Left lung (tissue), 10 donors: ENCODE measurements around the gene C1orf122. TPM values are rescaled to one million over a fixed set of nuclear protein-coding genes. Genes with fewer than 3 reads are reported as not detected.

Source experiments
- ATAC-seq: fragments of 200-7000 bp; cut with Tn5 transposase; one replicate; pipeline ENCODE4 v1.9.1; 2020; ENCODE audit warnings: moderate library complexity
- DNase-seq, 4 donors: peaks; one replicate each; pipeline ENCODE4 v3.0.0-alpha.2; 2013 to 2020
- H3K27ac ChIP-seq, 2 donors: fragments of 200-600 bp; sonication (generic) in 1 of 2; one replicate each; pipeline versions ENCODE4 v1.5.0 to v1.8.0; 2020 to 2021
- H3K27me3 ChIP-seq, 2 donors: fragments of 200-600 bp; sonication (generic) in 1 of 2; one replicate each; pipeline versions ENCODE4 v1.5.0 to v1.8.0; 2020 to 2021
- H3K36me3 ChIP-seq, 2 donors: fragments of 200-600 bp; sonication (generic) in 1 of 2; one replicate each; pipeline versions ENCODE4 v1.5.0 to v1.8.0; 2020 to 2021
- H3K4me1 ChIP-seq, 2 donors: fragments of 200-600 bp; one replicate each; pipeline ENCODE4 v1.8.0; 2021
- H3K4me3 ChIP-seq, 2 donors: fragments of 200-600 bp; sonication (generic) in 1 of 2; one replicate each; pipeline versions ENCODE4 v1.5.0 to v1.8.0; 2020 to 2021; ENCODE audit warnings: mild to moderate bottlenecking in 1 of 2
- H3K9me3 ChIP-seq, 2 donors: fragments of 200-600 bp; sonication (generic) in 1 of 2; one replicate each; pipeline versions ENCODE4 v1.5.0 to v1.8.0; 2020 to 2021
- intact Hi-C, 2 donors: fragments of 100-400 bp; cut with DNase I; formaldehyde crosslinking; loops; one replicate each; pipeline versions ENCODE4 v1.11.2 to v1.14.2; 2022
- polyA plus RNA-seq, 6 donors: library from polyadenylated mRNA; unstranded; fragments of 120-200 nt; gene quantifications; one replicate each; pipeline ENCODE4 v1.2.1, GENCODE V29; 2013; ENCODE audit not compliant: insufficient read length in 6 of 6
- total RNA-seq, 2 donors: library from RNA; stranded (reverse); fragmentation: NEBNext Ultra II Directional; extraction: Animal tissue kit (Norgen Biotek cat#: 25700); gene quantifications; one replicate each; pipeline ENCODE4 v1.2.1, GENCODE V29; 2021
- TF ChIP-seq, protein P1 (sequence below), 2 donors: fragments of 200-600 bp; sonication (generic) in 1 of 2; IDR thresholded peaks; one replicate each; pipeline versions ENCODE4 v1.5.0 to v1.8.0; 2021; ENCODE audit warnings: antibody characterized with exemption in 2 of 2
- donor health status: DM: no; HTN: yes; CAD: no.
- donor health status: DM: no; HTN: no; CAD: no.

The C1orf122 gene
- total and polyA plus RNA-seq, 8 donors, result 18.6 to 54.3 (median 27.9) TPM

DNA sequence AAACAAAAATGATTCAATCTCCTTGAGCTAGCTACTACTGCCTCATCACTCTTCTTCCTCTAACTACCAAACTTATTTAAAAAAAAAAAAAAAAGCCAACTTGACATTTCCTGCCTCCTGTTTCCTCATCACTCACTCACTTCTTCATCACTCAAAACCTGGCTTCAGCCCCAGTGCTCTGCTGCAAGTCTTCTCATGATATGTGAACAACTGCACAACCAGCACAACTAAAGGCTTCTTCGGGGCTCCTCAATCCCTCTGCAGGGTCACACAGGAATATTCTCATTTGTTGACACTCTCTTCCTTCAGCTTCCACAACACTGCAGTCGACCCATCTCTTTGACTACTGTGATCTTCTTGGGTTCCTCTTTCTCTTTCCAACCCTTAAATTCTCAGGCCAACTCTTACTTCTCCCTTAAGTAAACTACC lies 44.2 kb downstream of the C1orf122 start:
- H3K4me3 ChIP-seq, result peak overlapping the region in 1 of 2 donors; percentile 1
- TF ChIP-seq, protein P1, sequence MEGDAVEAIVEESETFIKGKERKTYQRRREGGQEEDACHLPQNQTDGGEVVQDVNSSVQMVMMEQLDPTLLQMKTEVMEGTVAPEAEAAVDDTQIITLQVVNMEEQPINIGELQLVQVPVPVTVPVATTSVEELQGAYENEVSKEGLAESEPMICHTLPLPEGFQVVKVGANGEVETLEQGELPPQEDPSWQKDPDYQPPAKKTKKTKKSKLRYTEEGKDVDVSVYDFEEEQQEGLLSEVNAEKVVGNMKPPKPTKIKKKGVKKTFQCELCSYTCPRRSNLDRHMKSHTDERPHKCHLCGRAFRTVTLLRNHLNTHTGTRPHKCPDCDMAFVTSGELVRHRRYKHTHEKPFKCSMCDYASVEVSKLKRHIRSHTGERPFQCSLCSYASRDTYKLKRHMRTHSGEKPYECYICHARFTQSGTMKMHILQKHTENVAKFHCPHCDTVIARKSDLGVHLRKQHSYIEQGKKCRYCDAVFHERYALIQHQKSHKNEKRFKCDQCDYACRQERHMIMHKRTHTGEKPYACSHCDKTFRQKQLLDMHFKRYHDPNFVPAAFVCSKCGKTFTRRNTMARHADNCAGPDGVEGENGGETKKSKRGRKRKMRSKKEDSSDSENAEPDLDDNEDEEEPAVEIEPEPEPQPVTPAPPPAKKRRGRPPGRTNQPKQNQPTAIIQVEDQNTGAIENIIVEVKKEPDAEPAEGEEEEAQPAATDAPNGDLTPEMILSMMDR (IDR thresholded peaks at IDR 0.05), result no peak
- peak overlapping the region in 1 of 2 donors; percentile 87 for H3K27ac ChIP-seq
- no peaks in the 10 kb centered on the region for H3K27me3 ChIP-seq
- H3K4me1 ChIP-seq, result peaks cover 16 to 99% of the 10 kb centered on the region in 2 donors
- no peak for DNase-seq
- ATAC-seq, result peak; percentile 42
- peaks cover 0 to 54% of the 10 kb centered on the region in 2 donors for H3K36me3 ChIP-seq
- intact Hi-C loops, result no loop called here
- no peaks in the 10 kb centered on the region for H3K9me3 ChIP-seq

DNA sequence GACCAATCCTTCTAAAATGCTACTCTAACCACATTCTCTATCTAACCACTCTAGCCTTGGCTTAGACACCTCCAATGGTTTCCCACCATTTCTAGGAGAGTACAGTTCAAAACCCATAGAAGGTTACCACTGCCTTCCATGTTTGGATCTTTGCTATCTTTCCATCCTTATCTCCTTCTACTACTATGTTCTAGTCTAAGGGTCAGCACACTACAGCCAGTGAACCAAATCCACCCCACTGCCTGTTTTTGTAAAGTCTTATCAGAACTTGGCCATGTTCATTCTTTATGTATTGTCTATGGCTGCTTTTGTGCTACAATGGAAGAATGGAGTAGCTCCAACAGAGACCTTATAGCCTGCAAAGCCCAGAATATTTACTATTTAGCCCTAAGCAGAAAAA lies 45.6 kb downstream of the C1orf122 start:
- peak overlapping the region in 1 of 2 donors; percentile 2 for H3K4me3 ChIP-seq
- no peak for DNase-seq

DNA sequence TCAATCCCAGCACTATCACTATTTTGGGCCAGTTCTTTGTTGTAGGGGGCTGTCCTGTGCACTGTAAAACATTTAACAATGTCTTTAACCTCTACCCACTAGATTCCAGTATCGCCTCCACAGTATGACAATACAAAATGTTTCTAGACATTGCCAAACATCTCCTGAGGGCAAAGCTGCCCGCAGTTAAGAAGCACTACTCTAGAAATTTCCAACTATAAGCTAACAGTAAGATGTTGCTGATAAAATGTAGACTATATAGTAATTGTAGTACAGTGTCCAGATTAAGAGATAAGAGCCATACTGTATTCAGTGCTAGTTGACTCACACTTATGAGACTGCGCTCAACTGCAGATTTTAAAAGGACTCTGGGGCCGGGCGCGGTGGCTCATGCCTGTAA lies 46.8 kb downstream of the C1orf122 start:
- no peaks in the 10 kb centered on the region for H3K27me3 ChIP-seq
- H3K27ac ChIP-seq, result peak overlapping the region in 1 of 2 donors; percentile 87
- ATAC-seq (no peak), DNase-seq (no peak)
- H3K36me3 ChIP-seq, result peaks cover 0 to 47% of the 10 kb centered on the region in 2 donors
- peak overlapping the region in 1 of 2 donors; percentile 90 for H3K4me3 ChIP-seq
- TF ChIP-seq, protein P1 (IDR thresholded peaks at IDR 0.05), result no peak
- H3K4me1 ChIP-seq, result peaks cover 26 to 95% of the 10 kb centered on the region in 2 donors
- intact Hi-C loops, result no loop called here
- H3K9me3 ChIP-seq, result no peaks in the 10 kb centered on the region

More for the DNA sequence above, 45.6 kb downstream of the C1orf122 start:
- TF ChIP-seq, protein P1 (IDR thresholded peaks at IDR 0.05), result no peak
- H3K27ac ChIP-seq, result peak overlapping the region in 1 of 2 donors; percentile 87
- no peak for ATAC-seq
- no peaks in the 10 kb centered on the region for H3K9me3 ChIP-seq
- no peaks in the 10 kb centered on the region for H3K27me3 ChIP-seq
- intact Hi-C loops, result no loop called here
- H3K4me1 ChIP-seq, result peaks cover 19 to 100% of the 10 kb centered on the region in 2 donors
- peaks cover 0 to 53% of the 10 kb centered on the region in 2 donors for H3K36me3 ChIP-seq

Other genes starting within 250 kb of the C1orf122 start
- 10 to 100 TPM; 32.2 to 41.8 TPM for gene GNL2, start 211.9 kb upstream of the C1orf122 start, total RNA-seq
- gene GNL2, start 211.9 kb upstream of the C1orf122 start, polyA plus RNA-seq, result 10 to 100 TPM; 56.6 to 70.8 (median 65.3) TPM
- 1 to 10 TPM in 1 of 2 donors, under 1 TPM in 1; 0.52 to 1.2 TPM for gene RSPO1, start 172.9 kb upstream of the C1orf122 start, total RNA-seq
- 1 to 10 TPM in 5 of 6 donors, under 1 TPM in 1; 0.93 to 2.2 (median 1.6) TPM for gene RSPO1, start 172.9 kb upstream of the C1orf122 start, polyA plus RNA-seq
- gene CDCA8, start 115.3 kb upstream of the C1orf122 start, total RNA-seq, result 1 to 10 TPM; 3.4 to 5.8 TPM
- gene CDCA8, start 115.3 kb upstream of the C1orf122 start, polyA plus RNA-seq, result 10 to 100 TPM; 12.9 to 32.6 (median 16.4) TPM
- gene EPHA10, start 42.7 kb upstream of the C1orf122 start, total RNA-seq, result 1 to 10 TPM; 2.3 to 3.2 TPM
- gene EPHA10, start 42.7 kb upstream of the C1orf122 start, polyA plus RNA-seq, result under 1 TPM; 0.13 to 0.25 (median 0.18) TPM
- 10 to 100 TPM in 1 of 2 donors, 1 to 10 TPM in 1; 8.6 to 11.2 TPM for gene MANEAL, start 13.9 kb upstream of the C1orf122 start, total RNA-seq
- 1 to 10 TPM; 4.3 to 5.8 (median 5.2) TPM for gene MANEAL, start 13.9 kb upstream of the C1orf122 start, polyA plus RNA-seq
- 10 to 100 TPM; 13.1 to 16.9 TPM for gene YRDC, start 418 bp downstream of the C1orf122 start, total RNA-seq
- gene YRDC, start 418 bp downstream of the C1orf122 start, polyA plus RNA-seq, result 10 to 100 TPM in 5 of 6 donors, 1 to 10 TPM in 1; 9.8 to 14.7 (median 11.9) TPM
- 10 to 100 TPM; 16.8 to 37.4 TPM for gene MTF1, start 51.8 kb downstream of the C1orf122 start, total RNA-seq
- gene MTF1, start 51.8 kb downstream of the C1orf122 start, polyA plus RNA-seq, result 1 to 10 TPM; 7.5 to 9.6 (median 8.9) TPM
- gene INPP5B, start 139.3 kb downstream of the C1orf122 start, total RNA-seq, result 10 to 100 TPM; 27.4 to 33.1 TPM
- 10 to 100 TPM; 22.5 to 39.9 (median 31.3) TPM for gene INPP5B, start 139.3 kb downstream of the C1orf122 start, polyA plus RNA-seq
- 10 to 100 TPM; 37.1 to 47.1 TPM for gene SF3A3, start 182.2 kb downstream of the C1orf122 start, total RNA-seq
- gene SF3A3, start 182.2 kb downstream of the C1orf122 start, polyA plus RNA-seq, result 100 to 1,000 TPM in 2 of 6 donors, 10 to 100 TPM in 4; 89.1 to 107 (median 99.3) TPM
- 10 to 100 TPM; 17.2 to 34.4 TPM for gene FHL3, start 197.7 kb downstream of the C1orf122 start, total RNA-seq
- gene FHL3, start 197.7 kb downstream of the C1orf122 start, polyA plus RNA-seq, result 10 to 100 TPM; 14.8 to 18.5 (median 17.8) TPM
- gene UTP11, start 204.9 kb downstream of the C1orf122 start, total RNA-seq, result 10 to 100 TPM; 24.5 to 33.3 TPM
- 10 to 100 TPM; 37.0 to 50.2 (median 43.6) TPM for gene UTP11, start 204.9 kb downstream of the C1orf122 start, polyA plus RNA-seq
- not detected for gene POU3F1, start 239.0 kb downstream of the C1orf122 start, total RNA-seq
- under 1 TPM in 4 of 6 donors, not detected in 2; 0.08 to 0.28 (median 0.13) TPM for gene POU3F1, start 239.0 kb downstream of the C1orf122 start, polyA plus RNA-seq